ENCODE results near the gene LMOD1. TPM values are rescaled to one million over a fixed set of nuclear protein-coding genes. Genes with fewer than 3 reads are reported as not detected.

LMOD1 gene
- 8.0 and 19.4 TPM in 2 replicates for total RNA-seq

DNA sequence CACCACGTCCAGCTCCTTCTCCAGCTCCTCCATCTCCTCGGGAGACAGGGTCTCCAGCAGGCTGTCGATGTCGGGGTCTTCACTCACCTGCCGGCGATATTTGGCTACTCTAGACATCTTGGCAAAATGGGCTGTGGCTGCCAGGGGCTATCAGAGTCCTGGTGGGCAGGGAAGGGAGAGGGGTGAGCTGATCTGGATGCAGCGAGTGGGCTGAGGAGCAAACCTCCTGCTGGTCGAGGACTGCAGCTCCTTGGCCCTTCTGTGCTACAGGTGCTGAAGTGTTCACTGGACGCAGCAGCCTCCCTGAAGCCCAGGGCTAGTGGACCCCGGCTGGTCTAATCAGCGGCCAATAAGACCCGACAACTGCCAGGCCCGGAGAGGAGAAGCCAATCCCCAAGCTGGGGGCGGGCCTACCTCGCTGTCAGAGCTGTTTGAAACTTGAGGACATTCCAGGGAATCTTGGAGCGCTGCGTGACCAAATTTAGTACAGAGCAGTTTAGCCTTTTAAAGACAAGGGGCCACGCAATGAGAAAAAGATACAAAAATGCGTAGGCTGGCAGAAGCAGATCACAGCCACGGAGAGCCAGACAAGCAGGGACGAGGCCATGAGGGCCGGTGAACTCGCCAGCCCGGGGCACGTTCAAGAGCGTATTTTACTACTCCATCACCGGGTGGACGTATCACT is at the start of gene LMOD1:
Gene LMOD1 (minus strand): TSS at position 325 of the 685 bp plus-strand sequence. CDS start 208 bp downstream, at position 117.

DNA sequence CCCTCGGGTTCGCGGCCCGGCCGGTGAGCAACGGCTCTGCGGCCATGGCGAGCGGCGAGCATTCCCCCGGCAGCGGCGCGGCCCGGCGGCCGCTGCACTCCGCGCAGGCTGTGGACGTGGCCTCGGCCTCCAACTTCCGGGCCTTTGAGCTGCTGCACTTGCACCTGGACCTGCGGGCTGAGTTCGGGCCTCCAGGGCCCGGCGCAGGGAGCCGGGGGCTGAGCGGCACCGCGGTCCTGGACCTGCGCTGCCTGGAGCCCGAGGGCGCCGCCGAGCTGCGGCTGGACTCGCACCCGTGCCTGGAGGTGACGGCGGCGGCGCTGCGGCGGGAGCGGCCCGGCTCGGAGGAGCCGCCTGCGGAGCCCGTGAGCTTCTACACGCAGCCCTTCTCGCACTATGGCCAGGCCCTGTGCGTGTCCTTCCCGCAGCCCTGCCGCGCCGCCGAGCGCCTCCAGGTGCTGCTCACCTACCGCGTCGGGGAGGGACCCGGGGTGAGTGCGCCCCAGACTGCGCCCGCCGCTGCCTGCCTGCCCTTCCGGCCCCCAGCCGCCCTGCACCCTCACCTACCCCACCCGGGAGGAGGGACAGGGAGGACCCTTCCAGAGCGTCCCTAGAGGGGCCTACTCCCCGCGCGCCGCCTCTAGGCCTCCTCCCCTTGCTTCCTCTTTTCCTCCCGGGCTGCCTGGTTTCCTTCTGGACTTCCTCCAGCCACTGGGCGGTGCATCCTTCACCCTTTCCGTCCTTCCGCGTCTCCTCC is 36.5 kb upstream of the LMOD1 start, which contains the start of gene RNPEP:
Gene RNPEP (plus strand): TSS at position 26 of the 757 bp plus-strand sequence. CDS start 19 bp downstream, at position 45.

DNA sequence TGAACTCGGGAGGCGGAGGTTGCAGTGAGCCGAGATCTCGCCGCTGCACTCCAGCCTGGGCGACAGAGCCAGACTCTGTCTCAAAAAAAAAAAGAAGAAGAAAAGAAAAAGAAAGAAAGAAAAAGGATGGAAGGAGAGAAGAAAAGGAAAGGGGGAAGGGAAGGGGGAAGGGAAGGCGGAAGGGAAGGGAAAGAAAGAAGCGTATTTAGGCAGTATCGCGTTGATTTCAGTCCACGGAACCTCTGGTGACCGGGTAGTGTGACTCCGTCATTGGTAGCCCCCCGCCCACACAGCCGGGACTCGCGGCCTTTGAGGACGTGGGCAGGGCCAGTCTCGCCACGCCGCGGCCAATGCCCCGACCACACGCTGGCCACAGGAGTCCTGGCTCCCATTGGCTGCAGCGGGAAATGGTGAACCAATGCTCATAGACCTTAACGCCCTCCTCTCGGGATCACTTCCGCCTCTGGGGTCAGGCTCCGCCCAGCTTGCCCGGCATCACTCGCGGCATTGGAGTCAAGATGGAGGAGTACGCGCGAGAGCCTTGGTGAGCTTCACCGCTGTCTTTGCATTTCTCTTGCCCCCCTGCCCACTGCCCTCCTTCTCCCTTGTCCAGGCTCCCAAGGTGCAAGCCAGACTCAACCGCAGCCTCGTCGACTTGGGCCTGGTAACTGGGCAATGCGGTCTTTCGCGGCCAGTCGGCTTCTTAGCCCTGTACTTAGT is 8.8 kb upstream of the LMOD1 start, which contains the start of gene TIMM17A:
Gene TIMM17A (plus strand): TSS at position 495 of the 720 bp plus-strand sequence. CDS start 24 bp downstream, at position 519.

DNA sequence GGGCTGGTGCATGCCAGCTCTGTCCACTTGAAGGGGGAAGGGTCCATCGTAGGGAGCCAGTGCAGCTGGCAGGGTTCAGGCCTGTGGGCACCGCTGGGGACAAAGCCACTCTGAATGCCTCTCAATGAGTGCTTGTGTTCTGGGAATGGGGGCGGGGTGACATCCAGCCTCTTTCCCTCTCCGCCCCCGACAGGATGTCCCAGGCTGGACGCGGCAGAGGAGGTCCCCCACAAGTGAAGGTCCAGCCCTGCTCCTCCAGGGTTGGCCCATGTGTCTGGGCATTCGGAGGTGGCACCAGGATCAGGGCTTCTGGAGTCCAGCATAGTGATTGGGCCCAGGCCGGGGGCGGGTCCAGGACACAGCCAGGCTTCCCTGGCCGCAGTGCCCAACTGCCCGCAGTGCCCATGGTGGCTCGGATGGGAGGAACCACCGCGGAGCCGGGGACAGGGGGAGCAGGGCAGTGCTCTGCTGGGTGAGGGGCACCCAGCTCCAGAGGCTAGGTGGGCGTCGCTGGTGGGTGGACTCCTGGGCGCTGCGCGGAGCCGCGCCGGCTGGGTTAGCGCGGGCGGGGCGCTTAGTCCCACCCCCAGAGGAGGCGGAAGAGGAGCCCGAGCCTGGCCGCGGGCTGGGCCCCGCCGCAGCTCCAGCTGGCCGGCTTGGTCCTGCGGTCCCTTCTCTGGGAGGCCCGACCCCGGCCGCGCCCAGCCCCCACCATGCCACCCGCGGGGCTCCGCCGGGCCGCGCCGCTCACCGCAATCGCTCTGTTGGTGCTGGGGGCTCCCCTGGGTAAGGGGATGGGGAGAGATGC is 57.9 kb downstream of the LMOD1 start, which contains the start of gene SHISA4:
Gene SHISA4 (plus strand): TSS at position 617 of the 808 bp plus-strand sequence. CDS start 97 bp downstream, at position 714.

Other genes with a start within 250 kb of the LMOD1 start
- 21.6 and 25.7 TPM in 2 replicates for gene IPO9, start 117.4 kb downstream of the LMOD1 start, total RNA-seq
- gene SHISA4, start 57.6 kb downstream of the LMOD1 start, total RNA-seq = 6.9 and 21.4 TPM in 2 replicates
- 74.0 and 93.1 TPM in 2 replicates for gene TIMM17A, start 9.0 kb upstream of the LMOD1 start, total RNA-seq
- gene RNPEP, start 36.1 kb upstream of the LMOD1 start, total RNA-seq = 59.1 and 62.7 TPM in 2 replicates
- gene ELF3, start 64.0 kb upstream of the LMOD1 start, total RNA-seq = under 0.01 TPM in 2 replicates
- not detected in 2 replicates for gene GPR37L1, start 176.4 kb upstream of the LMOD1 start, total RNA-seq
- 20.1 and 27.7 TPM in 2 replicates for gene ARL8A, start 198.2 kb upstream of the LMOD1 start, total RNA-seq
- under 0.01 TPM in 1 of 2 replicates, not detected in the other for gene PTPN7, start 214.1 kb upstream of the LMOD1 start, total RNA-seq
- gene LGR6, start 247.3 kb upstream of the LMOD1 start, total RNA-seq = not detected in 2 replicates